ENCODE data around the gene CLCN1.

DNA sequence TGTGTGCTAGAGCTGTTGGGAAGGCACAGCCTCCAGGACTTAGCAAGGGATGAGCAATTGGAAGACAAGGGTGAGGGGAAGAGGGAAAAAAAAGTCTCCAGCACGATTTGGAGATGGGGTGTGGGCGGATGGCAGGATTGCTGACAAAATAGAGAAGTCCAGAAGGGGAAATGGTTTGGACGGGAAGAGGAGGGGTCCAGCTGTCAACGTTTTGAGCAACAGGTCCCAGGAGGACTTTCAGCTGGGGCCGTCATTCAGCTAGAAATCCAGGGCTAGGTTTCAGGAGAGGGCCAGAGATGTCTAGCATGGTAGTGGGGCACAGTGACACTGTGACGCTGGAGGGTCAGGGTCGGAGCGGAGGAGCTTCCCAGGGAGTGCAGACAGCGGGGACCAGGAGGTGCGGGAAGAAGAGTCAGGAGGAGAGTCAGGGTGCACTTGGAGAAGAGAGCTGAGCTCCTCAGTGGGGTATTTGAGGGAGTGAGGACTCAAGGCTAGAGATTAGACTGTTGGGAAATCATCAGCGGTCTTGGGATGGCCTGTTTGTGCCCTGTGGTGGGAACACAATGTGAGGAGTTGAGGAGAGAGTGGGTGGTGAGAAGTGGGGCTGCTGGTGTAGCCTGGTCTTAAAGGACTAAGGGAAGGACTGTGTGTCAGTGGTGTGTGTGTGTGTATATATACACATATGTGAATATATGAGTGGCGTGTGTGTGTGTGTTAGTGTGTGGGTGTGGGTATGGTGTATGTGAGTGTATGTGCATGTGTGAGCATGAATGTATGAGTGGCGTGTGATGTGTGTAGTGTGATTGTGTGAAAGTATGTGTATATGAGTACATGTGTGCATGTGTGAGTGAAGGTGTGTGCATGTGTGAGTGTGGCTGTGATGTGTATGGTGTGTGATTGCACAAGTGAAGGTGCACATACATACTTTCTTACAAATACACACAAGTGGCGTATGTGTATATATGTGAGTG lies 69.0 kb downstream of the CLCN1 start:
- TF ChIP-seq, protein P1, sequence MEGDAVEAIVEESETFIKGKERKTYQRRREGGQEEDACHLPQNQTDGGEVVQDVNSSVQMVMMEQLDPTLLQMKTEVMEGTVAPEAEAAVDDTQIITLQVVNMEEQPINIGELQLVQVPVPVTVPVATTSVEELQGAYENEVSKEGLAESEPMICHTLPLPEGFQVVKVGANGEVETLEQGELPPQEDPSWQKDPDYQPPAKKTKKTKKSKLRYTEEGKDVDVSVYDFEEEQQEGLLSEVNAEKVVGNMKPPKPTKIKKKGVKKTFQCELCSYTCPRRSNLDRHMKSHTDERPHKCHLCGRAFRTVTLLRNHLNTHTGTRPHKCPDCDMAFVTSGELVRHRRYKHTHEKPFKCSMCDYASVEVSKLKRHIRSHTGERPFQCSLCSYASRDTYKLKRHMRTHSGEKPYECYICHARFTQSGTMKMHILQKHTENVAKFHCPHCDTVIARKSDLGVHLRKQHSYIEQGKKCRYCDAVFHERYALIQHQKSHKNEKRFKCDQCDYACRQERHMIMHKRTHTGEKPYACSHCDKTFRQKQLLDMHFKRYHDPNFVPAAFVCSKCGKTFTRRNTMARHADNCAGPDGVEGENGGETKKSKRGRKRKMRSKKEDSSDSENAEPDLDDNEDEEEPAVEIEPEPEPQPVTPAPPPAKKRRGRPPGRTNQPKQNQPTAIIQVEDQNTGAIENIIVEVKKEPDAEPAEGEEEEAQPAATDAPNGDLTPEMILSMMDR (conservative IDR thresholded peaks at IDR 0.05; ENCODE audit: low read length), result no peak
- no peak for TF ChIP-seq EZH2phosphoT487 (IDR thresholded peaks at IDR 0.05; ENCODE audit: borderline replicate concordance, low read depth, low read length)

Measured in OCI-LY7 (cell line).